ENCODE data around the gene LSM12.
A peak's percentile ranks its signal among the peaks of the same experiment; 100 is the strongest.

The LSM12 gene

GRCh38 chr17:43987131-43988021 is 79.1 kb downstream of the LSM12 start:
- DNase-seq (ENCODE audit: low read depth), result no peak

- DNase-seq (ENCODE audit: low read depth), result no peak
Observed at GRCh38 chr17:43986225-43986981, 80.1 kb downstream of the LSM12 start.

- peak; percentile 20 for DNase-seq (ENCODE audit: low read depth)
Observed at GRCh38 chr17:43984521-43984920, 82.0 kb downstream of the LSM12 start.

Measured in ELR (cell line).